ENCODE measurements around the gene BIRC5. TPM values are rescaled to one million over a fixed set of nuclear protein-coding genes. Genes with fewer than 3 reads are reported as not detected.
A peak's percentile ranks its signal among the peaks of the same experiment; 100 is the strongest.

The BIRC5 gene
- total RNA-seq, 4 donors from 2014 or later, result 0.84 to 2.6 (median 1.3) TPM; not detected in 1

- DNase-seq (ENCODE audit: low spot score) (no peak), ATAC-seq (ENCODE audit: low FRiP score) (no peak)
- no peak for TF ChIP-seq CTCF (IDR thresholded peaks at IDR 0.05)
Measured at GRCh38 chr17:78241277-78242023, 27.4 kb downstream of the BIRC5 start.

GRCh38 chr17:78242024-78242742 lies 28.1 kb downstream of the BIRC5 start:
- no peak for TF ChIP-seq CTCF (IDR thresholded peaks at IDR 0.05)
- no peak for DNase-seq (ENCODE audit: low spot score)
- ATAC-seq (ENCODE audit: low FRiP score), result peak; percentile 15

- ATAC-seq (ENCODE audit: low FRiP score) (no peak), DNase-seq (ENCODE audit: low spot score) (no peak)
- TF ChIP-seq CTCF (IDR thresholded peaks at IDR 0.05), result no peak
Measured at GRCh38 chr17:78247304-78247703, 33.3 kb downstream of the BIRC5 start.

- DNase-seq (ENCODE audit: low spot score) (no peak), ATAC-seq (ENCODE audit: low FRiP score) (no peak)
- no peak for TF ChIP-seq CTCF (IDR thresholded peaks at IDR 0.05)
Measured at GRCh38 chr17:78248051-78248914, 34.2 kb downstream of the BIRC5 start.

- ATAC-seq (ENCODE audit: low FRiP score) (no peak), DNase-seq (ENCODE audit: low spot score) (no peak)
- no peak for TF ChIP-seq CTCF (IDR thresholded peaks at IDR 0.05)
Measured at GRCh38 chr17:78249074-78249817, 35.2 kb downstream of the BIRC5 start.

Data from omental fat pad (tissue), 4 donors.